Head of caudate nucleus (tissue), 42 donors: ENCODE results near the gene RTN4.

Experiments used
- DNase-seq, 42 donors: peaks; one replicate each; pipeline versions ENCODE4 v3.0.0 to v3.0.0-alpha.2; 2020 to 2021; ENCODE audit warnings: mixed read lengths in 7 of 42
- intact Hi-C: fragments of 100-400 bp; cut with DNase I; formaldehyde crosslinking; loops from one replicate; pipeline ENCODE4 v1.15.0; 2022

The RTN4 gene

GRCh38 chr2:54986264-54986663, 64.0 kb downstream of the RTN4 start:
- intact Hi-C loops: no loop called here
- DNase-seq: no peak

- DNase-seq: no peak
- intact Hi-C loops: no loop called here
Measured at GRCh38 chr2:54984476-54984875, 65.8 kb downstream of the RTN4 start.

GRCh38 chr2:54983345-54984220, 66.7 kb downstream of the RTN4 start:
- intact Hi-C loops: no loop called here
- DNase-seq: no peak

GRCh38 chr2:54981385-54981784, 68.9 kb downstream of the RTN4 start:
- intact Hi-C loops: no loop called here
- DNase-seq: no peak

DNA sequence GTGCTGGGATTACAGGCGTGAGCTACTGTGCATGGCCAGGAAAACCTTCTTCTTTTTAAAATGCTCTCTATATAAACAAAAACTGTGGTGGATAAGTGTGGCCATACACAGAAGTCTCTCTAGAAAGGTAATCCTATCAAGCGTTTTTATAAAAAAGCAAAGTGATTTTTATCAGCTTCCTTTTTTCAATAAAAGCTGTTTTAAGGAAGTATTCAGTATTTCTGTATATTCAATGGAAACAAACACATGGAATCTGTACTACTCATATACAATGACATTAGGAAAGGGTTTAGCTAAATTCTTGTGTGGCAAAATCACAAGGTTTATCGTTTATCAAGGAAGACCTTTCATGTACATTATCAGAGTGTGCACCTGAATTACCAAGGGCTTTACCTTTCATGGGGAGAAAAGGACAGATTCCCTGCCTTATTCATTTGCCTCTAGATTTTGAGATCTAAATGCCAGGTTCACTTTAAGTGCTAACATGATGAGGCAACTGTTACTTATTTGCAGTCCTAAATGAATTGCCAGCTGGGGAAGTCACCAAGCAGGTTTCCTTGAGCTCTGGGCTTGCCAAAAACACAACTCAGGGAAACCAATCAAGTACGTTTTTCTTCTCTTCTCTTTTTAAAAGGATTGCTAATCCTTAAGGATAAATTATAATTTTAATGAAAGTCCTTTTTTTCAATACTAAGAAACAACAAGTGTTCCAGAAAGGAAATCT, 70.8 kb downstream of the RTN4 start:
- intact Hi-C loops: no loop called here
- DNase-seq: no peak

GRCh38 chr2:54977149-54977548, 73.1 kb downstream of the RTN4 start:
- no peak for DNase-seq
- intact Hi-C loops: no loop called here

DNA sequence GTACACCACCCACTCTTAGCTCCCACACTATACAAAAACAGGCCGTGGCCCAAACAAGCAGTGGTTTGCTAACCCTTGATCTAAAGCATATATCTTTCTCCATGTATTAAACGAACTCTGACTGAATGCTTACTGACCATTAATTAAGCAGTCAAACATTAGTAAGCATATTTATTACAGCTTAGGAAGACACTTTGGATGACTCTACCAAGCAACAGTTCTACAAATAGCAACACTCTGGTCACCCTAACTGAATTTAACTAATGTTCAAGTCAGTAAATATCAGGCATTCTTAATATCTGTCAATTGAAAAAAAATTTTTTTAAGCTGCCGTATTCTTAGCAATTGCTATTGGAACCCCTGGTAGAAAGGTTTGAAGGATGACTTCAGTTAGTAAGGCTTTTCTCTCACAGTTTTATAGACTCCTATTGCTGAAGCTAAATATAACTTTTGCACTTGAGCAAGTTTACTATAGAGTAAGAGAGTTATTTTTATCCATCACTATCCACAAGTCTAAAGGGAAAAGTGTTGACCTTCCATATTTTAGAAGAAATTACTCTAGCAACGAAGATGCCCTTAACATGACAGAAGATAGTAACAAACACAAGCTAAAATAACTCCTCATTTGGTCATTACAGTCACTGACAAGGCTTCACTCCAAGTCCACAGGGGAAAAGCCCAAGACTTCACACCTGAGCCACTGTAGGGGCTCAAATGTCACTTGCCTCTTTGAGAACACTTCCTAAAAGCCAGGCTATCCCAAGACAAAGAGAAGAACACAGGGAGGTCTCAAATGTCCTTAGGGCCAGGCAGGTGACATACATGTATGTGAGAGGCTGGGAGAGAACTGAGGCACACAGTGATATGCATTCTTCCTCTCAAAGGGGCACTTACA, 74.4 kb downstream of the RTN4 start:
- intact Hi-C loops: no loop called here
- no peak for DNase-seq

GRCh38 chr2:54975175-54975574, 75.1 kb downstream of the RTN4 start:
- no peak for DNase-seq
- intact Hi-C loops: no loop called here

GRCh38 chr2:54969940-54970338, 80.3 kb downstream of the RTN4 start:
- no peak for DNase-seq
- intact Hi-C loops: no loop called here

- DNase-seq: no peak
- intact Hi-C loops: no loop called here
Measured at GRCh38 chr2:54969295-54969939, 80.8 kb downstream of the RTN4 start.

- intact Hi-C loops: no loop called here
Measured at GRCh38 chr2:54968561-54969218, 81.6 kb downstream of the RTN4 start.

GRCh38 chr2:54967759-54968365, 82.4 kb downstream of the RTN4 start:
- peak in 5 of 42 donors; percentile 39 to 77 (median 49) for DNase-seq
- intact Hi-C loops: no loop called here

More at GRCh38 chr2:54968561-54969218, 81.6 kb downstream of the RTN4 start:
- no peak for DNase-seq

DNA sequence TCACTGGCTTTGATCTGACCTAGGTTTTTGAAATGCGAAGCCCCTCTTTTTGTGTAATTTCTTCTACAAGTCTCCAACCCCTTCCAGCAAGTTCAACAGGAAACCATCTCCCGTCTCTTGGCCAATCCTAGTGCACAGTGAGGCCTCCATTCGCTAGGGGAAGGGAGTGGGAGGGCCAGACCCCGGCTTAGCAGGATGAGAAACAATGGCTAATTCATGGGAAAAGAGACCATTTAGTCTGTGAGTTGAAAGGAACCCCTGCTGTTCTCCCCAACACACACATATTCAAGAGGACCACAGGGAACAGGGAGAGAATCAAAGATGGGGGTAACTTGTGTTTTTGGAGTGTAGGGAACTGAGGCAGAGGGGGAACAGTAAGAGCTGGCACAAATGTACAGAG, 83.0 kb downstream of the RTN4 start:
- peak in 6 of 42 donors; percentile 41 to 70 (median 50) for DNase-seq
- intact Hi-C loops: no loop called here

- no peak for DNase-seq
- intact Hi-C loops: no loop called here
Measured at GRCh38 chr2:54966837-54967236, 83.4 kb downstream of the RTN4 start.

- DNase-seq: no peak
- intact Hi-C loops: no loop called here
Measured at GRCh38 chr2:54966165-54966832, 84.0 kb downstream of the RTN4 start.

- intact Hi-C loops: no loop called here
- DNase-seq: no peak
Measured at GRCh38 chr2:54965425-54965824, 84.8 kb downstream of the RTN4 start.

- intact Hi-C loops: no loop called here
- DNase-seq: no peak
Measured at GRCh38 chr2:54964816-54965215, 85.4 kb downstream of the RTN4 start.

GRCh38 chr2:54964271-54964670, 86.0 kb downstream of the RTN4 start:
- no peak for DNase-seq
- intact Hi-C loops: no loop called here
